ENCODE measurements around the gene HMGXB3.

The HMGXB3 gene

DNA sequence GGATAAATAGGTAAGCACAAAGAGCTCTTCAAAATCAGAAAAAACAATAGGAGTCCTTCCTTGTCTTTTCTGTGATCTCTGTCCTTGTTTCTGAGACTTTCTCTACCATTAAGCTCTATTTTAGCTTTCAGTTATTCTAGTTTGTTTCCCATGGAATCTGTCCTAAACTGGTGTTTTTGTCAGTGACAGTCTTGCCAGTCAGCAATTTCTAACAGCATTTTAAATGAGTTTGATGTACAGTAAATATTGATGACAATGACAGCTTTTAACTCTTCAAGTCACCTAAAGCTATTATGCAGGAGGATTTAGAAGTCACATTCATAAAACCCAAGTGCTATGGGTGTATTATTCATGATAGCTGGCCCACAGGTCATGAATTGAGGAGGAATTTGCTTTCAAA is 18.0 kb upstream of the HMGXB3 start:
- DNase-seq (ENCODE audit: low read depth) = no peak

DNA sequence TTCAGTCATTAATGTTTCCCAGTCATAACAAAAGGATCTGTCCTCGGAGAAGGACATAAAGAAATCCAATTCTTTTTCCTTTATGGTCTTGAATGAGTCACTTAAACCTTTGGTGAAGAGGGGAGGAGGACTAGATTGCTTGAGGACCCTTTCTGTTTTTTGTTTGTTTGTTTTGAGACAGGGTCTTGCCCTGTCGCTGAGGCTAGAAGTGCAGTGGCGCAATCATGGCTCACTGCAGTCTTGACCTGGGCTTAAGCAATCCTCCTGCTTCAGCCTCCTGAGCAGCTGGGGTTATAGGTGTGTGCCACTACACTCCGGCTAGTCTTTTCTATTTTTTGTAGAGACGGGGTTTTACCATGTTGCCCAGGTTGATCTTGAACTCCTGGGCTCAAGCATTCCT is 12.4 kb upstream of the HMGXB3 start:
- DNase-seq (ENCODE audit: low read depth) = no peak

DNA sequence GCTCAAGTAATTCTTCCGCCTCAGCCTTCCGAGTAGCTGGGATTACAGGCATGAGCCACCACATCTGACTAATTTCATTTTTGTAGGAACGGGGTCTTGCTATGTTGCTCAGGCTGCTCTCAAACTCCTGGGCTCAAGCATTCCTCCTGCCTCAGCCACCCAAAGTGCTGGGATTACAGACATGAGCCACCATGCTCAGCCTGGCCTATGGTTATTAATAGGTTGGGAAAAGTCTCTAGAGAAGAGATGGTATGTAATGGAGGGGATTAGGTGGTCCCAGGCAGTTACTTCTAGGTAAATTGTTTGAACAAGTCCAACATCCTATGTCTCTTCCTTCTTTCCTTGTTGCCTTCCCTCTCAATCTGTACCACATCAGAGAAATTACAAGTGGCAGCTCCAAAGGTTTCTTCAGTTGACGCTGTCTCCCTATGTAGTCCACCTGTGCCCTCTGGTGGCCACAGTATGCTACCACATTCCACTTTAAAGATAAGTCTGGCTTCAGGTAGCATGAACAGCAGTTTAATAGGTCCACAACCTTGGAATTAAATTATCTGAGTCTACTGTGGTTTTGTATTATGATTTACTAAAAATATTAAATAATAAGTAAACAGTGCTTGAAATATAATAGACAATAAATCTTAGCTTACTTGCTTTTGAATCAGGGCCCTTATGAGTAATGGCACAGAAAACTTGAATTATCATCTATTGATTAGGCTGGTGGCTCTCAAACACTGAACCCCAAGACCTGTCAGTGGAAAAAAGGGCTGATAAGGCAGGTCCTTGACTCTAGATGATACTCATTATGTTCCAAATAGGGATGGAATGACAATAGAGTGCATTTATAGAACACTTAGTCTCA is 9.8 kb upstream of the HMGXB3 start:
- peak; percentile 59 for DNase-seq (ENCODE audit: low read depth)

DNA sequence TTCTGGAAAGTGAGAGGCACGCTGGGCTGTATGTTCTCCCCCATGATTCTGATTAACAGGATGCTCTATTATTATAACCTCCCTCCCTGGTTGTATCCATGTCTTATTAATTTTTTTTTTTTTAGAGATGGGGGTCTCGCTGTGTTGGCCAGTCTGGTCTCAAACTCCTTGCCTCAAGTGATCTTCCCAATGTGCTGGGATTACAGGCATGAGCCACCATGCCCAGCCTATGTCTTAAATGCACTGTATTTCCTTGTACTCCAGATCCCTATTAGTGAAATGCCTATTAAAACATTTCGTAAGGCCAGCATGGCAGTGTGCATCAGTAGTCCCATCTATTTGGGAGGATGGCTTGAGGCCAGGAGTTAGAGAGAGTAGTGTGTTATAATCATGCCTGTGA is 7.1 kb upstream of the HMGXB3 start:
- no peak for DNase-seq (ENCODE audit: low read depth)

GRCh38 chr5:149995385-149996204 is 4.9 kb upstream of the HMGXB3 start:
- no peak for DNase-seq (ENCODE audit: low read depth)

GRCh38 chr5:149996205-149996890 is 4.2 kb upstream of the HMGXB3 start:
- no peak for DNase-seq (ENCODE audit: low read depth)

GRCh38 chr5:149998281-149998680 is 2.3 kb upstream of the HMGXB3 start:
- DNase-seq (ENCODE audit: low read depth) = no peak

DNA sequence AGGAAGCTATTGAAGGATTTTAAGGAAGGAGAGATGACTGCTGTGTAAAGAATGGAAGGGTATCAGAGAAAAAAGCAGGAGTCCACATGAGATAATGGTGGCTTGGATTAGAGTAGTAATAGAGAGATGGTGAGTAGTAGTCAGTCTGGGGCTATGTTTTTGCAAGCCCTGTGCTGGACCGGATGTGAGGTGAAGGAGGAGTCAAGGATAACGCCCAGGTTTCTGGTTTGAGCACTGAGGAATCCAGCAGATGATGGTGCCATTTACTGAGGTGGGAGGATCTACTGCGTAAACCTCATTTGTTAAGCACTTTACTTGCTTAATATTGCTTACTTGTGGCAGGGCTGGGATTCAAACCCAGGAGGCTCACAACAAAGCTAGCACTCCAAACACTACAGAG is 1.2 kb upstream of the HMGXB3 start:
- DNase-seq (ENCODE audit: low read depth) = no peak

- DNase-seq (ENCODE audit: low read depth) = no peak
Observed at GRCh38 chr5:149999866-150000255, 678 bp upstream of the HMGXB3 start.

DNA sequence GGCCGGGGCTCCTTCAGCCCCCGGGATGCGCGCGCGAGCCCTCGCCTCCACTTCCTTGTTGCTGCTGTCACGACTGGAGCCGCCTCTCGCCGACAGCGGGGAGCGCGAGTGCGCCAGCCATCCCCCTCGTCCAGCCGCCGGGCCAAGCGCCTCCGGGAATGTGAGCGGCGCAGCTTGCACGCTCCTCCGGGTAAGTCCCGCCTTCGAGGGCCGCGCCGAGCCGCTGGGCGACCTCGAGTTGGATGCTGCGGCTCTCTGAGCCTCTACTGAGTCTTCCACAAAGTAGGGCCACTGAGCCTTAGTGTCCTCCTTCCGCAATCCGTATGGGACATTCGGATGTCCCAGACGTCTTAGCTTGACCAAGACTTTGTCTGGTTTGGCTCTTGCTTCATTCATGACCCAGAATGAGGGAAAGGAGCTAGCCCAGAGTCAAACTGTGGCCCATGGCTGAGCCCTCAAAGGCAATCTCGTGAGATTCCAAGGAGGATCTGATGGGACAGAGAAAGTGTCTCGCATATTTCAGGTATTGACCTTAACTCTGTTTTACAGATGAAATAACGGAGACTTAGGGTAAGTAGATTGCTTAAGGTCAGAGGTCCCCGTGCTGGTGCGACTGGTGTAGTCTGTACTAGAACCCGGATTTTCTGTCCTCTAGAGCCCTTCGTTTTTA is 586 bp downstream of the HMGXB3 start:
- peak; percentile 21 for DNase-seq (ENCODE audit: low read depth)

DNA sequence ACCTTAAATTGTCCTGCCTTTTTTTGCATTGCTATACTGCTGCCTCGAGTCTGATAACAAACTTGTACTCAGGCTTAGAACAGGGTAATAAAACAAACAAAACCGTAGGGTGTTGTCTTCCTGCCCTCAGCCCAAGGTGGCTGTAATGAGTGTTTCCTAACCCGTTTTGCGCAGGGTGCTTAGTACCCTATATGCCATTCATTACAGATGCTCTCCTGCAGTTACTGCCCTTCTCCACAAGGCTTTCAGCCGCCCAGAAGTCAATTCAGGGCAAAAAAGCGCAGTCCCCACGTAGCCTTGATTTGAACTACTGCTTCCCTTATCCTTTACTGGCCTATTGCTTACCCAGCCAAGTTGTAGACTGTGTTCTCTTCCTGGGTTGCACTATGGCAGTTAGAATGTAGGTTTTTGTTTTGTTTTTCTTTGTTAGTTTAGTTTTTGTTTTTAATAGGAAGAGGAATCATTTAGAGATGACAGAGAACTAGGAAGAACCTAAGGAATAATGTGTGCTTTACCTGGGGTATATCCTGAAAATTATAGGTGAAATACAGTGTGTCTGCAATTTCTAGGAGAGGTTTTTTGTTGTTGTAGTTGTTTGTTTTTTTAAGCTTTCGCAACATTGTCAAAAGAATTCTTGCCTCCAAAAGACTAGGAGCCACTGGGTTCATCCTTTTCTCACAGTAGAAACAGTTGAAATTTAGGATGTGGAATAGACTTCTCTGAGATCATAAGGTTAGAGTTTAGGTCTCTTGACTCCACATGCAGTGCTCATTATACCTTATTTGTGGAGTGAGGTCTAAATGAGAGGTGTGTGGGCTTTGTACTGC is 1.3 kb downstream of the HMGXB3 start:
- peak; percentile 41 for DNase-seq (ENCODE audit: low read depth)

GRCh38 chr5:150006318-150006717 is 5.8 kb downstream of the HMGXB3 start:
- DNase-seq (ENCODE audit: low read depth) = no peak

GRCh38 chr5:150007050-150007449 is 6.5 kb downstream of the HMGXB3 start:
- DNase-seq (ENCODE audit: low read depth) = no peak

- DNase-seq (ENCODE audit: low read depth) = no peak
Observed at GRCh38 chr5:150009671-150010387, 9.3 kb downstream of the HMGXB3 start.

- DNase-seq (ENCODE audit: low read depth) = no peak
Observed at GRCh38 chr5:150013931-150014330, 13.4 kb downstream of the HMGXB3 start.

- DNase-seq (ENCODE audit: low read depth) = no peak
Observed at GRCh38 chr5:150014456-150014855, 13.9 kb downstream of the HMGXB3 start.

DNA sequence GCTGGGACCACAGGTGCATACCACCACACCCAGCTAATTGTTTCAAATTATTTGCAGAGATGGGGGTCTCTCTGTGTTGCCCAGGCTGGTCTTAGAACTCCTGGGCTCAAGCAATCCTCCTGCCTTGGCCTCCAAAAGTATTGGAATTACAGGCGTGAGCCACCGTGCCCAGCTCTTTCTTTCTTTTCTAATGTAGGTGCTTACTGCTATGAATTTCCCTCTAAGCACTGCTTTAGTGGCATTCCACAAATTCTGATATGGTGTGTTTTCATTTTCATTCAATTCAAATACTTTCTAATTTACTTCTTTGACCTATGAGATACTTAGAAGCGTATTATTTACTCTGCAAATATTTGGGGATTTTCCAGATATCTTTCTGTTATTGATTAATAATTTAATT is 14.9 kb downstream of the HMGXB3 start:
- DNase-seq (ENCODE audit: low read depth) = no peak

DNA sequence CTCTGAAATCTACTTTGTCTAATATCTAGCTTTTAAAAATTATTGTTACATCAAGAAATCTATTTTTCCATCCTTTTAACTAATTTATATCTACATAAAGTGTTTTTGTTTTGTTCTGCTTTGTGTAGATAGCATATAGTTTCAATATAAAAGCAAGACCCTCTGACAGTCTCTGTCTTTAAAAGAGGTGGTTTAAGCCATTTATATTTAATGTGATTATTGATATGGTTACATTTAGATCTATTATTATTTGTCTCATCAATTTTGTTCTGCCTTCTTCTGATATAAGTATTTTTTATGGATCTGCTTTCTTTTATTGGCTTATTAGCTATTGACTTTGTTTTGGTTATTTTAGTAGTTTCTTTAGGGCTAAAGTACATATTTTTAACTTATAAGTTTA is 16.0 kb downstream of the HMGXB3 start:
- no peak for DNase-seq (ENCODE audit: low read depth)

DNA sequence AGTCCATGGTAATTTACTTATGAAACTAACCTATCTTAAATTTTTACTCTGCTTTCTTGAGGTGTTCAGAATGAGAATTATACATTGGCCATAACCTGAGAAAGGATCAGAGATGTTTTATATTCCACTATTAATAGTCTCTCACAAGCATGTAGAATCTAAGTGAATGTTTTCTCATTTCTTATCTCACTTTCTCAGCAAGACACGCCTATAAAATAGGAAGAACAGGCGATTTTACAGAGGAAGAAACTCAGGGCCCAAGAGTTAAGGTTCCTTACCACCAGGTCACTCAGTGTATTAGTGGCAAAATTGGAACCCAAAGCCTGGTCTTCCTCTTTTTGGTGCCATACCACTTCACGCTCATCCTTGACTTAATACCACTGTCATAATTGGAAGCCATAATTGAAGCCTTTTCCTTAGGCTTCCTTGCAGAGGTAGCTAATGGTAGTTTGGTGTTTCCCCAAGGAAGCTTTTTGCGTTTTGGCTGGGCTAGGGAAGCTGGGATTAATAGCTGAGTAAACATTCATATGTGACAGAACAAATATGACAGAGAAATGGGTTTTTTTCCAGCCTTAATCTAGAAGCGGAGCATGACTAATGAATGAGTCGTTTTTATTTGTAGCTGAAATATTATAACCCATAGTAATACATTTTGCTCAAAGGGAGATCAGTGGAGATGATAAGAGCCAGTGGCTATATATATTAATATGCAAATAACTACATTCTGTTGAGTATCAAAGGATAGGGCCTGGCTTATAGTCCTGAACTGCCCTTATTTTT is 16.9 kb downstream of the HMGXB3 start:
- DNase-seq (ENCODE audit: low read depth) = no peak

DNA sequence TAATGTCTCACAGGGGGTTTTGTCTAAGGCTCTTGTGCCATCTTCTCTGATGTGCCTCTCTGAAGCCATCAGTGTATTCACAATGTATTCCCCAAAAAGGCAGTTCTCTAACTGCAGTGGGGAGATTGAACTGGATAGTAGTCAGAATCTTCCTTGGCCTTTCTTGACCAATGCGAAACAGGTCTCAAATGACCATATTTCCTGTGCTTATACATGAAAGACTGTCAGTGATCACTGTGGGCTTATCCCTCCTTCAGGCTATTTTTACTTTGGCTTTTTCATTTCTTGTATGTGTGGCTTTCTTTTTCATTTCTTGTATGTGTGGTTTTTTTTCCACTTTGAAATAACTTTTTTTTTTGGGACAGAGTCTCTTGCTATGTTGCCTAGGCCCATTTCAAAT is 19.7 kb downstream of the HMGXB3 start:
- DNase-seq (ENCODE audit: low read depth) = no peak

Measured in activated T-cell treated with anti-CD3 and anti-CD28 coated beads for 1 hour (primary cell).